HFF-Myc (cell line): Measurements from ENCODE around the gene SKOR1.

Experiments
- DNase-seq: peaks from one replicate; pipeline ENCODE4 v3.0.0-alpha.2; 2011; ENCODE audit warnings: low read depth; ENCODE audit errors: extremely low read depth
- H3K4me3 ChIP-seq: replicated peaks from 2 replicates; pipeline ENCODE4 v1.5.1; 2011; ENCODE audit warnings: low read depth, mild to moderate bottlenecking, control low read depth, low read length
- TF ChIP-seq, protein P1 (sequence below): IDR thresholded peaks from 2 replicates; pipeline ENCODE4 v1.5.1; 2012; ENCODE audit warnings: mild to moderate bottlenecking, low read depth, low read length, control low read depth; ENCODE audit errors: missing control alignments

The SKOR1 gene

DNA sequence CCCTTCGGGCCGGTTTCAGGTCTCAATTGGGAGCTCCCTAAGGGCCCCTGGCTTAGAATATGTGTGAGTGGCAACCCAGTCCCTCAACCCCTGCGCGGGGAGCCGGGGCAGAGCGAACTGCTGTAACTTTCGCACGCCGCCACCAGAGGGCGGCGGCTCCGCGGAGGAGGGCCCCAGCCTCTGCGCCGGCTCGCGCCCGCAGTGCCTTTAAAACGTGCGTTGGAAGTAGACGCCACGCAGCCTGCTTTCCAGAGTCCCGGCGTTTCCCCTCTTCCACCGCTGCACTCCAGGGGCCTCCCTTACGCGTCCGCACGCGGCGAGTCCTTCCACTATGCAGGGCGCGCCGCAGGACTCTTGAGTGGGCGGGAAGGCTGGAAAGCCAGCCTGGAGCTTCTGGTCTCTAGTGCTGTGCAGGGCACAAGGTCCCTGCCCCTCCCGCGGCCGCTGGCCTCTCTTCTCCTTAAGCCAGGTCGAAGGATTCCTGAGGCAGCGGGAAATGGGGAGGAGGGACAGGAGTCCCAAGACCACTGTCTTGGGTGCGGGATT, 38.2 kb downstream of the SKOR1 start:
- TF ChIP-seq, protein P1, sequence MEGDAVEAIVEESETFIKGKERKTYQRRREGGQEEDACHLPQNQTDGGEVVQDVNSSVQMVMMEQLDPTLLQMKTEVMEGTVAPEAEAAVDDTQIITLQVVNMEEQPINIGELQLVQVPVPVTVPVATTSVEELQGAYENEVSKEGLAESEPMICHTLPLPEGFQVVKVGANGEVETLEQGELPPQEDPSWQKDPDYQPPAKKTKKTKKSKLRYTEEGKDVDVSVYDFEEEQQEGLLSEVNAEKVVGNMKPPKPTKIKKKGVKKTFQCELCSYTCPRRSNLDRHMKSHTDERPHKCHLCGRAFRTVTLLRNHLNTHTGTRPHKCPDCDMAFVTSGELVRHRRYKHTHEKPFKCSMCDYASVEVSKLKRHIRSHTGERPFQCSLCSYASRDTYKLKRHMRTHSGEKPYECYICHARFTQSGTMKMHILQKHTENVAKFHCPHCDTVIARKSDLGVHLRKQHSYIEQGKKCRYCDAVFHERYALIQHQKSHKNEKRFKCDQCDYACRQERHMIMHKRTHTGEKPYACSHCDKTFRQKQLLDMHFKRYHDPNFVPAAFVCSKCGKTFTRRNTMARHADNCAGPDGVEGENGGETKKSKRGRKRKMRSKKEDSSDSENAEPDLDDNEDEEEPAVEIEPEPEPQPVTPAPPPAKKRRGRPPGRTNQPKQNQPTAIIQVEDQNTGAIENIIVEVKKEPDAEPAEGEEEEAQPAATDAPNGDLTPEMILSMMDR = peak; percentile 91
- peak overlapping the region; percentile 32 for H3K4me3 ChIP-seq
- DNase-seq = no peak

DNA sequence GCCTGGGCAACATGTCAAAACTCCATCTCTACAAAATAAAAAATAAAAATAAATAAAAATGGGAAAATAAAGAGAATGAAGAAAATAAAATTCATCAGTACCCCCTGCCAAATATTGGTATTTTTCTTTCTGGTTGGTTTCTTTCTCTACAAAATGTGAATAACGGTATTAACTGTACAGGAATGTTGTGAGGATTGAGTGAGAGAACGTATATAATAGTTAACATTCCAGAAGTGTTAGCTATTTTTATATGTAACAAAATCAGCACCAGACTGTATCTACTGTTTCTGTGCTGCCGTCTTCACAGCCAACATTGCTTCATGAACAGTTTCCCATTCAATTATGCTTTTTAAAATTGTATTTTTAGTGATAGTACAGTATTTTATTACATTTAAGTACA, 40.0 kb downstream of the SKOR1 start:
- no peak for DNase-seq
- no peak overlapping the region for H3K4me3 ChIP-seq
- TF ChIP-seq, protein P1 = no peak

DNA sequence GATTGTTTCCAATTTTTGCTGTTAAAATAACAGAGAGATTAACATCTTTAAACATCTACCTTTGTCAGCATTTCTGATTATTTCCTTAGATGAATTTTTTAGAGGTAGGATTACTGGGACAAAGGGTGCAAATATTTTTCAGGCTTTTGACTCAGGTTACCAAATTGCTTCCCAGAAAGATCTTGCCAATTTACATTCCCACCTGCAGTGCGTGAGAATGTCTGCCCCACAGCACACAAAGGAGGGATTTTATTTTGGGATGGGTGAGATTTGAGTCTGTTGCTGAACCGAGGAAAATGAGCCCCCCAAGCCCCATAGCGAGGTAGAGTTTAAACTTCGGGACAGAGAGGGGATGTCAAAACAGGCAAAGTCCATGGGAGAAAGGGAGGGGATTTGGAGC, 40.5 kb downstream of the SKOR1 start:
- TF ChIP-seq, protein P1 = no peak
- no peak overlapping the region for H3K4me3 ChIP-seq
- no peak for DNase-seq

DNA sequence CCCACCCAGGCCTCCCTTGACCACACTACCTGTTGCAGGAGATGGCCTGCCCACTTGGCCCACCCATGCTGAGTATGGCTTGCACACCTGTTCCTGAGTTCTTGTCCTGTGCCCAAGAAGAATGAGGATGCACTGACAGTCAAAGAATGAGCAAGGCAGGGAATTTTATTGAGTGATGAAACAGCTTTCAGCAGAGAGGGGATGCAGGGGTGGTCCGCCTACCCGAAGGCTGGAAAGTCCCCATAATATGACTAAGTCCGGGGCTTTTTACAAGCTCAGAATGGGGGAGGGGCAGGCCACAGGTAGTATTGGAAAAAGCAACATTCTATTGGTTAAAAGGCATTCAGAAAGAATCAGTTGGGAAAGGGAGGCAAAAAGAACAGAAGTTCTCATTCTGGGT, 44.4 kb downstream of the SKOR1 start:
- no peak overlapping the region for H3K4me3 ChIP-seq
- DNase-seq = no peak
- TF ChIP-seq, protein P1 = no peak

DNA sequence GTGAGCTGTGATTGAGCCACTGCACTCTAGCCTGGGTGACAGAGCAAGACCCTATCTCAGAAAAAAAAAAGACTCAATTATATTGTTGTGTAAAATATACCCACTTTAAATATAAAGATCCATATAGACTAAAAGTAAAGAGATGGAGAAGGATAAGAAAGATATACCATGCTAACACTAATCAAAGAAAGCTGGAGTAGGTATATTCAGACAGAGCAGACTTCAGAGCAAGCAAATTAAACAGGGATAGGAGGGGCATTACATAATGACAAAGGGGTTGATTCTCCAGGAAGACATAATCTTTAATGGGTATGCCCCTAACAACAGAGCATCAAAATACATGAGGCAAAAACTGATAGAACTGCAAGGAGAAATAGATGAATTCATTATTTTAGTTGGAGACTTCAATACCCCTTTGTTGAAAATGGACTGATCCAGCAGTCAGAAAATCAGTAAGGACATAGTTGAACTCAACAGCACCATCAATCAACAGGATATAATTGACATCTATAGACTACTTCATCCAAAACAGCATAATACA, 45.6 kb downstream of the SKOR1 start:
- no peak for DNase-seq
- H3K4me3 ChIP-seq = no peak overlapping the region
- TF ChIP-seq, protein P1 = no peak

DNA sequence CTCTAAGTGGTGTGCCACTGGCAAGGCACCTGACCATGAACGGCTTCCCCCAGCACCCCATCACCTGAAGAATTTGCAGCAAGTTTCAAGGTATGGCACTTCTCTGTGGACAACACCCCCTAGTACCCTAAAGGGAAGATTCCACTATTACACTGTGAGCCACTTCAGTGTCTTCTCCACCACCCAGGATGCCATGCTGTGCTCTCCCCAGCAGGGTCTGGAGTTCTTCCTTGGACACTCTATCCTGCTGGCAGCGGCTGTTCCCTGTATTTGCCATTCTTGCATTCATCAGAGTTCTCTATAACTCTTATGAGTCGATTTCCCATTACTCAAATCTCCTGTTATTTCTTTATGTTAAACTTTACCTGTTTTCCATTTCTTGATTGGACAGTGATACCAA, 48.5 kb downstream of the SKOR1 start:
- no peak overlapping the region for H3K4me3 ChIP-seq
- TF ChIP-seq, protein P1 = no peak
- DNase-seq = no peak

DNA sequence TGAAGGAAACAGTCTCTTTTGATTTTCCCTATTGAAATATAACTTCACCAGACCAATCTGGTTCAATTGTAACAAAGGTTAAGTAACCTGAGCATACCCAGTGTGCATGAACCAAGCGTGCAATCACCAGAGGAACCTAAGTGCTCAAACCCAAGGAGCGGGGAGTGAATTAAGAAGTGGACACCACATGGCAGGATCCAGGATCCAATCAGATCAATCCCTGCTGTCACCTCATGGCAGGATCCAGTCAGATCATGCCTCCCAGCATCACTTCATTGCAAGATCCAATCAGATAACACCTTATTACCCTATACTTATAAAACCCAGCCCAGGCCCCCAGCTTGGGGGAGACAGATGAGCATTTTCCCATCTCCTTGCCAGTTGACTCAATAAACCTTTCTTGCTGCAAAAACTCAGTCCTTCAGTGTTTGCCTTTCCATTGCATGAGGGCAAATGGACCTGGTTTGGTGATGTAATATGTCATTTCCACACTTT, 53.5 kb downstream of the SKOR1 start:
- TF ChIP-seq, protein P1 = no peak
- no peak for DNase-seq
- H3K4me3 ChIP-seq = no peak overlapping the region
